WTC11 (cell line): Measurements from ENCODE around the gene BORCS8.

Experiments used
- ARID4B ChIP-seq: sonication (generic); formaldehyde crosslinking; IDR thresholded peaks from 2 replicates; pipeline ENCODE4 v1.8.0; 2023; ENCODE audit warnings: missing genetic modification reagents, mild to moderate bottlenecking, borderline replicate concordance
- ATF3 ChIP-seq: sonication (generic); formaldehyde crosslinking; conservative IDR thresholded peaks from 2 replicates; pipeline ENCODE4 v1.8.1; 2022; ENCODE audit warnings: mild to moderate bottlenecking, missing genetic modification reagents
- CTCF ChIP-seq: fragments of 200-600 bp; IDR thresholded peaks from 2 replicates; pipeline ENCODE4 v1.8.0; 2022; ENCODE audit warnings: antibody characterized with exemption
- EMX1 ChIP-seq: fragments of 250-450 bp; sonication (Bioruptor Pico); IDR thresholded peaks from 2 replicates; pipeline ENCODE4 v1.8.0; 2021; ENCODE audit warnings: mild to moderate bottlenecking
- FOXK1 ChIP-seq: sonication (generic); formaldehyde crosslinking; IDR thresholded peaks from 2 replicates; pipeline ENCODE4 v1.8.0; 2022; ENCODE audit warnings: mild to moderate bottlenecking, moderate library complexity, missing genetic modification reagents
- TEAD4 ChIP-seq: sonication (generic); formaldehyde crosslinking; IDR thresholded peaks from 2 replicates; pipeline ENCODE4 v1.8.0; 2022; ENCODE audit warnings: mild to moderate bottlenecking, missing genetic modification reagents
- TP53 ChIP-seq: sonication (generic); formaldehyde crosslinking; IDR thresholded peaks from 2 replicates; pipeline ENCODE4 v1.8.1; 2023; ENCODE audit warnings: mild to moderate bottlenecking, missing genetic modification reagents
- USF2 ChIP-seq: sonication (generic); formaldehyde crosslinking; IDR thresholded peaks from 2 replicates; pipeline ENCODE4 v1.8.1; 2023; ENCODE audit warnings: mild to moderate bottlenecking, missing genetic modification reagents, moderate library complexity
- ZNF232 ChIP-seq: sonication (generic); formaldehyde crosslinking; IDR thresholded peaks from 2 replicates; pipeline ENCODE4 v1.8.0; 2022; ENCODE audit warnings: mild to moderate bottlenecking, missing genetic modification reagents
- ZNF263 ChIP-seq: sonication (generic); formaldehyde crosslinking; IDR thresholded peaks from 2 replicates; pipeline ENCODE4 v1.8.1; 2022; ENCODE audit warnings: low read depth, mild to moderate bottlenecking, moderate library complexity, missing genetic modification reagents

GRCh38 chr19:19211499-19212420 is 19.8 kb upstream of the BORCS8 start, which contains the start of gene NCAN:
- no peak for TF ChIP-seq CTCF
- no peak for TF ChIP-seq ATF3 (CRISPR knock-in tag)
- no peak for TF ChIP-seq USF2 (CRISPR knock-in tag)
- no peak for TF ChIP-seq FOXK1
- TF ChIP-seq TEAD4 (CRISPR knock-in tag): no peak
- TF ChIP-seq EMX1: no peak
- TF ChIP-seq ZNF263 (CRISPR knock-in tag): no peak
- no peak for TF ChIP-seq ZNF232 (CRISPR knock-in tag)
- no peak for TF ChIP-seq ARID4B (CRISPR knock-in tag)
- no peak for TF ChIP-seq TP53 (CRISPR knock-in tag)
